B cell (primary cell): ENCODE data around the gene PLA2G6. TPM values are rescaled to one million over a fixed set of nuclear protein-coding genes. Genes with fewer than 3 reads are reported as not detected.

Experiments
- ATAC-seq: fragments of 200-7000 bp; cut with Tn5 transposase; one replicate; pipeline ENCODE4 v1.10.0; 2021; ENCODE audit warnings: low read depth, mild to moderate bottlenecking, moderate number of reproducible peaks, moderate library complexity
- CTCF ChIA-PET: fragments of 350-600 bp; sonication (Branson Sonifier 250); formaldehyde crosslinking; loops from one replicate; lab custom pipeline; 2021; ENCODE audit warnings: antibody characterized with exemption, inconsistent platforms; lab: Charles Lee
- POLR2A ChIA-PET: fragments of 350-600 bp; sonication (Branson Sonifier 250); formaldehyde crosslinking; loops from one replicate; lab custom pipeline; 2021; ENCODE audit warnings: antibody characterized with exemption; lab: Charles Lee
- DNase-seq: peaks from one replicate; pipeline ENCODE4 v3.0.0; 2013
- H2AFZ ChIP-seq: 2 replicates; pipeline ENCODE4 v1.6.1; 2012; ENCODE audit warnings: mild to moderate bottlenecking, low read depth, low read length; ENCODE audit not compliant: insufficient read depth, poor library complexity, severe bottlenecking
- H3K27ac ChIP-seq, 2 donors: 1 replicate in 1 of 2; 2 replicates in 1 of 2; pipeline ENCODE4 v1.5.1; 2012 to 2013; ENCODE audit warnings: low read length in 2 of 2, mild to moderate bottlenecking in 2 of 2, moderate library complexity in 1 of 2
- H3K27me3 ChIP-seq, 4 experiments: fragments of 200-600 bp in 1 of 4; sonication (generic) in 1 of 4; replicated peaks in 1 of 4; 1 replicate in 2 of 4; 2 replicates in 2 of 4; pipeline versions ENCODE4 v1.6.1 to v1.7.0; 2013 to 2016; ENCODE audit warnings: low read length in 3 of 4, mild to moderate bottlenecking in 2 of 4, mixed read lengths in 1 of 4, moderate library complexity in 1 of 4; ENCODE audit not compliant: insufficient read depth in 4 of 4, control insufficient read depth in 3 of 4; ENCODE audit errors: control extremely low read depth in 1 of 4
- H3K36me3 ChIP-seq, 2 experiments: replicated peaks in 1 of 2; 1 replicate in 1 of 2; 2 replicates in 1 of 2; pipeline versions ENCODE4 v1.6.1 to v1.7.1; 2013; ENCODE audit warnings: low read length in 1 of 2; ENCODE audit not compliant: insufficient read depth in 2 of 2, control insufficient read depth in 1 of 2; ENCODE audit errors: control extremely low read depth in 1 of 2, extremely low read depth in 1 of 2
- H3K4me1 ChIP-seq, 2 donors: fragments of 200-600 bp in 1 of 2; sonication (generic) in 1 of 2; 1 replicate in 1 of 2; 2 replicates in 1 of 2; pipeline versions ENCODE4 v1.5.1 to v1.6.1; 2013 to 2017; ENCODE audit warnings: low read length in 2 of 2; ENCODE audit not compliant: control insufficient read depth in 2 of 2, insufficient read depth in 2 of 2
- H3K4me2 ChIP-seq: replicated peaks from 2 replicates; pipeline ENCODE3; 2012; ENCODE audit warnings: mild to moderate bottlenecking, low read depth, low read length; ENCODE audit not compliant: poor library complexity, severe bottlenecking
- H3K4me3 ChIP-seq, 5 experiments: fragments of 200-600 bp in 1 of 5; sonication (generic) in 1 of 5; 1 replicate in 3 of 5; 2 replicates in 2 of 5; pipeline versions ENCODE4 v1.5.1 to v1.7.0; 2011 to 2016; ENCODE audit warnings: low read length in 4 of 5, mild to moderate bottlenecking in 4 of 5, low read depth in 2 of 5, control low read depth in 1 of 5, moderate library complexity in 1 of 5; ENCODE audit not compliant: insufficient read depth in 1 of 5; ENCODE audit errors: control extremely low read depth in 1 of 5, extremely low read depth in 1 of 5
- H3K79me2 ChIP-seq: fragments of 200-600 bp; sonication (generic); one replicate; pipeline ENCODE4 v1.6.0; 2016; ENCODE audit warnings: low read length; ENCODE audit not compliant: control insufficient read depth, insufficient read depth
- H3K9ac ChIP-seq: fragments of 200-600 bp; sonication (generic); 2 replicates; pipeline ENCODE4 v1.6.1; 2017; ENCODE audit warnings: mild to moderate bottlenecking, low read length, moderate library complexity
- H3K9me3 ChIP-seq, 3 donors: one replicate each; pipeline versions ENCODE4 v1.6.1 to v1.7.1; 2013; ENCODE audit warnings: low read length in 2 of 3; ENCODE audit not compliant: control insufficient read depth in 2 of 3, insufficient read depth in 1 of 3; ENCODE audit errors: control extremely low read depth in 1 of 3
- H4K20me1 ChIP-seq: 2 replicates; pipeline ENCODE4 v1.6.0; 2012; ENCODE audit warnings: mild to moderate bottlenecking, low read length; ENCODE audit not compliant: insufficient read depth, control insufficient read depth, poor library complexity, severe bottlenecking
- H3K27ac Mint-ChIP-seq: one replicate; pipeline ENCODE4 v1.8.0; 2021; ENCODE audit warnings: mixed read lengths
- H3K27me3 Mint-ChIP-seq: one replicate; pipeline ENCODE4 v1.8.0; 2021; ENCODE audit warnings: mixed read lengths
- H3K4me1 Mint-ChIP-seq: one replicate; pipeline ENCODE4 v1.8.0; 2021; ENCODE audit warnings: mixed read lengths
- H3K4me3 Mint-ChIP-seq: one replicate; pipeline ENCODE4 v1.8.0; 2021; ENCODE audit warnings: mixed read lengths
- H3K9me3 Mint-ChIP-seq: one replicate; pipeline ENCODE4 v1.8.0; 2022; ENCODE audit warnings: mixed read lengths; ENCODE audit not compliant: insufficient read depth
- CTCF ChIP-seq: fragments of 200-600 bp; IDR thresholded peaks from one replicate; pipeline ENCODE4 v1.8.0; 2022; ENCODE audit warnings: antibody characterized with exemption, mild to moderate bottlenecking
- EZH2 ChIP-seq: IDR thresholded peaks from 2 replicates; pipeline ENCODE4 v1.6.1; 2012; ENCODE audit warnings: borderline replicate concordance, low read depth, mild to moderate bottlenecking, moderate library complexity, low read length; ENCODE audit not compliant: insufficient read depth, poor library complexity, severe bottlenecking
- WGBS: methylation state at CpG from one replicate; pipeline ENCODE4 v1.1.5; 2013; ENCODE audit warnings: missing lambda C conversion rate; ENCODE audit not compliant: insufficient coverage; 5-methylcytosine and 5-hydroxymethylcytosine counted together
- intact Hi-C: fragments of 100-400 bp; cut with micrococcal nuclease; formaldehyde crosslinking; loops from one replicate; pipeline ENCODE4 v1.10.0; 2022
- polyA plus RNA-seq: library from polyadenylated mRNA; depleted of rRNA; stranded (reverse); fragments of >200 nt; gene quantifications from 2 replicates; pipeline ENCODE4 v1.2.3, GENCODE V29; 2012
- total RNA-seq, 2 donors: library from RNA; stranded (reverse); fragments of 120-200 nt in 1 of 2; gene quantifications; 1 replicate in 1 of 2; 2 replicates in 1 of 2; pipeline versions ENCODE4 v1.2.3 to v1.2.4, GENCODE V29; 2013 to 2022

The PLA2G6 gene
- total and polyA plus RNA-seq, 2 donors (not counting 1 experiment from before 2014, with no cell fraction given): 125 to 148 TPM

- no peaks in the 10 kb centered on the region for H3K4me1 Mint-ChIP-seq
- ChIA-PET CTCF (interaction anchor here (0.8 to 1.0 kb wide), 2 partner anchors 8 to 19 kb away, joined by 3 read pairs; no protein-coding TSS in a partner anchor), POLR2A (no interaction called here)
- intact Hi-C loops: no loop called here
- no peaks in the 10 kb centered on the region for H3K4me1 ChIP-seq
- H3K4me3 ChIP-seq: no peak overlapping the region
- H2AFZ ChIP-seq: no peak overlapping the region
- DNase-seq (no peak), ATAC-seq (no peak)
- no peaks in the 10 kb centered on the region for H3K9me3 ChIP-seq
- no peak overlapping the region for H3K4me3 Mint-ChIP-seq
- H3K27me3 ChIP-seq: no peaks in the 10 kb centered on the region
- no peak overlapping the region for H3K9ac ChIP-seq
- no peak overlapping the region for H3K4me2 ChIP-seq
- H3K27me3 Mint-ChIP-seq: no peaks in the 10 kb centered on the region
- H3K9me3 Mint-ChIP-seq: no peaks in the 10 kb centered on the region
- no peaks in the 10 kb centered on the region for H3K79me2 ChIP-seq
- H4K20me1 ChIP-seq: no peaks in the 10 kb centered on the region
- WGBS: 78% methylated on average over 8 of the region's 8 CpGs
- no peaks in the 10 kb centered on the region for H3K36me3 ChIP-seq
- H3K27ac ChIP-seq: no peak overlapping the region
- TF ChIP-seq EZH2 (no peak), CTCF (no peak)
- no peak overlapping the region for H3K27ac Mint-ChIP-seq
Measured at GRCh38 chr22:38222797-38223119, 41.1 kb upstream of the PLA2G6 start.

- no peak overlapping the region for H3K27ac Mint-ChIP-seq
- CTCF ChIA-PET: interaction anchor here (0.8 to 1.0 kb wide), 2 partner anchors 7 to 19 kb away, joined by 3 read pairs; no protein-coding TSS in a partner anchor
- no peaks in the 10 kb centered on the region for H3K36me3 ChIP-seq
Measured at GRCh38 chr22:38221908-38222796, 40.5 kb upstream of the PLA2G6 start.

More at GRCh38 chr22:38221908-38222796, 40.5 kb upstream of the PLA2G6 start:
- Histone ChIP-seq H3K9me3 (no peaks in the 10 kb centered on the region), H3K27ac (no peak overlapping the region), H3K4me3 (no peak overlapping the region), H2AFZ (no peak overlapping the region), H3K4me1 (no peaks in the 10 kb centered on the region), H3K4me2 (no peak overlapping the region), H3K79me2 (no peaks in the 10 kb centered on the region), H3K27me3 (no peaks in the 10 kb centered on the region), H3K9ac (no peak overlapping the region), H4K20me1 (no peaks in the 10 kb centered on the region)
- DNase-seq (no peak), ATAC-seq (no peak)
- POLR2A ChIA-PET: no interaction called here
- Mint-ChIP-seq H3K4me1 (no peaks in the 10 kb centered on the region), H3K9me3 (no peaks in the 10 kb centered on the region), H3K4me3 (no peak overlapping the region), H3K27me3 (no peaks in the 10 kb centered on the region)
- intact Hi-C loops: no loop called here
- TF ChIP-seq EZH2 (no peak), CTCF (no peak)
- 94% methylated on average over 23 of the region's 25 CpGs for WGBS
